SK-N-SH (cell line): ENCODE results near the gene ASIC1. TPM values are rescaled to one million over a fixed set of nuclear protein-coding genes. Genes with fewer than 3 reads are reported as not detected.

Experiments
- CTCF ChIA-PET: fragments of 300-600, 350-600 bp; formaldehyde crosslinking; extraction: SDS; loops from one replicate; lab custom pipeline; 2021; lab: Yijun Ruan, JAX
- POLR2A ChIA-PET: fragments of 350-600 bp; sonication (Branson Sonifier 250); formaldehyde crosslinking; extraction: SDS; loops from one replicate; lab custom pipeline; 2020; ENCODE audit warnings: antibody characterized with exemption, inconsistent platforms; lab: Yijun Ruan, JAX
- DNase-seq: peaks from one replicate; pipeline ENCODE4 v3.0.0; 2012
- H2AFZ ChIP-seq: fragments of 200-600 bp; sonication (generic); 2 replicates; pipeline ENCODE4 v1.8.1; 2016; ENCODE audit warnings: antibody characterized with exemption, mild to moderate bottlenecking, low read depth
- H3F3A ChIP-seq: fragments of 200-600 bp; sonication (generic); replicated peaks from 2 replicates; pipeline ENCODE3; 2016; ENCODE audit warnings: antibody characterized with exemption, mild to moderate bottlenecking; ENCODE audit not compliant: insufficient read depth
- H3K27ac ChIP-seq, 2 experiments: fragments of 200-500 bp in 1 of 2; fragments of 200-600 bp in 1 of 2; sonication (Bioruptor generic) in 1 of 2; sonication (generic), shearing (Covaris generic) in 1 of 2; 2 replicates each; pipeline versions ENCODE4 v1.5.1 to v1.6.1; 2014 to 2016; ENCODE audit warnings: low read depth in 2 of 2, inconsistent platforms in 1 of 2, low read length in 1 of 2, mild to moderate bottlenecking in 1 of 2, mixed read lengths in 1 of 2
- H3K27me3 ChIP-seq: fragments of 200-600 bp; sonication (generic), shearing (Covaris generic); 2 replicates; pipeline ENCODE4 v1.6.1; 2016; ENCODE audit warnings: mixed run types; ENCODE audit not compliant: insufficient read depth
- H3K36me3 ChIP-seq, 2 experiments: fragments of 200-500 bp in 1 of 2; fragments of 200-600 bp in 1 of 2; sonication (Bioruptor generic) in 1 of 2; sonication (generic) in 1 of 2; replicated peaks in 1 of 2; 2 replicates each; pipeline versions ENCODE3 to v1.5.1; 2014 to 2016; ENCODE audit warnings: low read length in 1 of 2, mild to moderate bottlenecking in 1 of 2; ENCODE audit not compliant: insufficient read depth in 2 of 2, control insufficient read depth in 1 of 2
- H3K4me1 ChIP-seq, 2 experiments: fragments of 200-500 bp in 1 of 2; fragments of 200-600 bp in 1 of 2; sonication (Bioruptor generic) in 1 of 2; sonication (generic), shearing (Covaris generic) in 1 of 2; 2 replicates each; pipeline versions ENCODE4 v1.5.1 to v1.6.1; 2014 to 2016; ENCODE audit warnings: low read depth in 1 of 2, low read length in 1 of 2, mixed run types in 1 of 2; ENCODE audit not compliant: insufficient read depth in 2 of 2, control insufficient read depth in 1 of 2
- H3K4me2 ChIP-seq: fragments of 200-600 bp; sonication (generic), shearing (Covaris generic); 2 replicates; pipeline ENCODE4 v1.6.1; 2017; ENCODE audit warnings: mixed run types
- H3K4me3 ChIP-seq, 2 experiments: fragments of 200-500 bp in 1 of 2; fragments of 200-600 bp in 1 of 2; sonication (Bioruptor generic) in 1 of 2; sonication (generic), shearing (Covaris generic) in 1 of 2; 2 replicates each; pipeline versions ENCODE4 v1.5.1 to v1.8.1; 2014 to 2016; ENCODE audit warnings: low read depth in 2 of 2, inconsistent platforms in 1 of 2, low read length in 1 of 2, mild to moderate bottlenecking in 1 of 2, mixed read lengths in 1 of 2, moderate library complexity in 1 of 2
- H3K79me2 ChIP-seq: fragments of 200-600 bp; sonication (generic); 2 replicates; pipeline ENCODE4 v1.8.1; 2017; ENCODE audit warnings: mild to moderate bottlenecking; ENCODE audit not compliant: insufficient read depth
- H3K9ac ChIP-seq: fragments of 200-600 bp; sonication (generic); 2 replicates; pipeline ENCODE4 v1.6.1; 2017; ENCODE audit warnings: mixed run types
- H3K9me2 ChIP-seq: fragments of 200-600 bp; sonication (generic); 2 replicates; pipeline ENCODE4 v1.6.1; 2017; ENCODE audit warnings: mixed run types
- H3K9me3 ChIP-seq: fragments of 200-600 bp; sonication (generic); 2 replicates; pipeline ENCODE4 v1.6.1; 2017; ENCODE audit warnings: mixed run types, mild to moderate bottlenecking, moderate library complexity
- H4K20me1 ChIP-seq: fragments of 200-600 bp; sonication (generic); 2 replicates; pipeline ENCODE4 v1.6.1; 2017; ENCODE audit warnings: mild to moderate bottlenecking, mixed run types; ENCODE audit not compliant: insufficient read depth
- CHD2 ChIP-seq: fragments of 150-350 bp; IDR thresholded peaks from 2 replicates; pipeline ENCODE4 v1.6.1; 2018; ENCODE audit warnings: low read length; ENCODE audit not compliant: partially characterized antibody
- CTCF ChIP-seq: fragments of 200-600 bp; sonication (generic); IDR thresholded peaks from 2 replicates; pipeline ENCODE4 v1.6.1; 2017; ENCODE audit warnings: antibody characterized with exemption, mild to moderate bottlenecking, moderate library complexity
- ELF1 ChIP-seq: IDR thresholded peaks from 2 replicates; pipeline ENCODE4 v1.4.0; 2012
- EP300 ChIP-seq, 2 experiments: IDR thresholded peaks; 2 replicates each; pipeline versions ENCODE4 v1.4.0 to v1.6.1; 2012; ENCODE audit warnings: borderline replicate concordance in 1 of 2, low read depth in 1 of 2, low read length in 1 of 2
- EZH2phosphoT487 ChIP-seq: fragments of 200-600 bp; sonication (generic); IDR thresholded peaks from 2 replicates; pipeline ENCODE4 v1.6.1; 2017; ENCODE audit warnings: low read depth, mixed run types, mild to moderate bottlenecking, antibody characterized with exemption, moderate library complexity, borderline replicate concordance
- FOXJ3 ChIP-seq: sonication (generic); formaldehyde crosslinking; IDR thresholded peaks from 2 replicates; pipeline ENCODE4 v1.5.1; 2020; ENCODE audit warnings: mild to moderate bottlenecking, missing genetic modification reagents
- GATA2 ChIP-seq: sonication (generic); formaldehyde crosslinking; IDR thresholded peaks from 2 replicates; pipeline ENCODE4 v1.5.0; 2020; ENCODE audit warnings: mild to moderate bottlenecking, missing genetic modification reagents
- IRF3 ChIP-seq: fragments of 150-350 bp; IDR thresholded peaks from 2 replicates; pipeline ENCODE4 v1.6.1; 2016; ENCODE audit warnings: mild to moderate bottlenecking, low read depth, low read length
- MEF2A ChIP-seq: IDR thresholded peaks from 2 replicates; pipeline ENCODE4 v1.4.0; 2012; ENCODE audit warnings: low read depth, borderline replicate concordance
- MXI1 ChIP-seq: IDR thresholded peaks from 2 replicates; pipeline ENCODE4 v1.6.1; 2012; ENCODE audit warnings: mild to moderate bottlenecking, low read depth, low read length, improper control_type of control experiment
- NRF1 ChIP-seq: IDR thresholded peaks from 2 replicates; pipeline ENCODE4 v1.6.1; 2012; ENCODE audit warnings: low read depth, mild to moderate bottlenecking, low read length
- POLR2AphosphoS5 ChIP-seq: IDR thresholded peaks from 2 replicates; pipeline ENCODE4 v1.6.1; 2012; ENCODE audit warnings: low read depth, low read length
- RAD21 ChIP-seq: IDR thresholded peaks from 2 replicates; pipeline ENCODE4 v1.6.1; 2012; ENCODE audit warnings: mild to moderate bottlenecking, low read length
- REST ChIP-seq: IDR thresholded peaks from 2 replicates; pipeline ENCODE4 v1.6.1; 2012; ENCODE audit warnings: mild to moderate bottlenecking, low read depth, low read length, moderate library complexity
- RFX5 ChIP-seq: IDR thresholded peaks from 2 replicates; pipeline ENCODE4 v1.6.1; 2012; ENCODE audit warnings: mild to moderate bottlenecking, improper control_type of control experiment, low read length
- RXRA ChIP-seq: IDR thresholded peaks from 2 replicates; pipeline ENCODE4 v1.4.0; 2012; ENCODE audit warnings: low read depth, mild to moderate bottlenecking, borderline replicate concordance
- SIN3A ChIP-seq: IDR thresholded peaks from 2 replicates; pipeline ENCODE4 v1.6.1; 2012; ENCODE audit warnings: low read depth, mild to moderate bottlenecking, low read length, moderate library complexity, borderline replicate concordance
- TAF1 ChIP-seq: IDR thresholded peaks from 2 replicates; pipeline ENCODE4 v1.6.1; 2012; ENCODE audit warnings: low read depth, mild to moderate bottlenecking, low read length, moderate library complexity, borderline replicate concordance
- TCF12 ChIP-seq: IDR thresholded peaks from 2 replicates; pipeline ENCODE4 v1.4.0; 2012
- TEAD4 ChIP-seq: IDR thresholded peaks from 2 replicates; pipeline ENCODE4 v1.4.0; 2012; ENCODE audit warnings: mild to moderate bottlenecking, borderline replicate concordance; ENCODE audit not compliant: insufficient read depth
- USF1 ChIP-seq: IDR thresholded peaks from 2 replicates; pipeline ENCODE4 v1.4.0; 2012; ENCODE audit warnings: low read depth, borderline replicate concordance
- WGBS: methylation state at CpG from one replicate; pipeline ENCODE4 v1.1.6; 2017; ENCODE audit warnings: low lambda C conversion rate; 5-methylcytosine and 5-hydroxymethylcytosine counted together
- polyA plus RNA-seq, 3 experiments: library from polyadenylated mRNA; depleted of rRNA; stranded (reverse); fragments of >200 nt; gene quantifications; 2 replicates each; pipeline ENCODE4 v1.2.3, GENCODE V29; 2012

ASIC1 gene
- polyA plus RNA-seq, 1 of the 3 experiments (the other 2 are of a cell fraction): 28.4 TPM

GRCh38 chr12:50085615-50086072 lies 28.2 kb downstream of the ASIC1 start (continued):
- TF ChIP-seq CTCF (no peak), SIN3A (no peak), NRF1 (no peak), EZH2phosphoT487 (no peak), TAF1 (no peak), TCF12 (no peak)
- TF ChIP-seq, all 33 proteins: peak for 0

- H3K4me3 ChIP-seq: peak overlapping the region; percentile 77 to 79
- peaks cover 18 to 22% of the 10 kb centered on the region in 2 experiments for H3K4me1 ChIP-seq
- peak overlapping the region; percentile 88 for H3K4me2 ChIP-seq
- H4K20me1 ChIP-seq: peaks cover 22% of the 10 kb centered on the region
- peak overlapping the region; percentile 89 for H3K9ac ChIP-seq
- no peak for DNase-seq
- H3K9me2 ChIP-seq: no peaks in the 10 kb centered on the region
- peaks cover 25 to 41% of the 10 kb centered on the region in 2 experiments for H3K36me3 ChIP-seq
- POLR2A ChIA-PET: interaction anchor here (0.6 to 2.7 kb wide), 5 partner anchors 8 to 71 kb away, joined by 3 to 19 read pairs (median 5); partner anchors contain the start of gene COX14
- H3K79me2 ChIP-seq: peaks cover 38% of the 10 kb centered on the region
- peak overlapping the region; percentile 87 to 91; a peak in 3 of 4 replicates for H3K27ac ChIP-seq
- WGBS: 69% methylated on average over 5 of the region's 5 CpGs
- CTCF ChIA-PET: interaction anchor here (0.6 to 5.4 kb wide), 6 partner anchors 23 to 228 kb away, joined by 3 to 51 read pairs (median 4); partner anchors contain the start of gene COX14
- no peak for TF ChIP-seq RAD21
- no peak for TF ChIP-seq EP300 (IDR thresholded peaks at IDR 0.05; ENCODE audit: borderline replicate concordance in 1 of 2, low read depth in 1 of 2, low read length in 1 of 2)
- no peak for TF ChIP-seq ELF1
- TF ChIP-seq TCF12: no peak
- no peak for TF ChIP-seq RXRA
- no peak for TF ChIP-seq RFX5
- TF ChIP-seq MEF2A: no peak
- no peak for TF ChIP-seq REST
- no peak for TF ChIP-seq CHD2
- no peak for TF ChIP-seq IRF3
- TF ChIP-seq FOXJ3 (CRISPR knock-in tag): no peak
- TF ChIP-seq GATA2 (CRISPR knock-in tag): no peak
- TF ChIP-seq MXI1: no peak
- TF ChIP-seq TEAD4: no peak
- TF ChIP-seq POLR2AphosphoS5: no peak
- no peak for TF ChIP-seq USF1
- no peak overlapping the region for H2AFZ ChIP-seq
- H3K27me3 ChIP-seq: no peaks in the 10 kb centered on the region
- no peaks in the 10 kb centered on the region for H3K9me3 ChIP-seq
- peaks cover 43% of the 10 kb centered on the region for H3F3A ChIP-seq
These were observed 28.8 kb downstream of the ASIC1 start for GRCh38 chr12:50086148-50086547.
